Smooth muscle cell (in vitro differentiated cells): Measurements from ENCODE around the gene TMEM266. TPM values are rescaled to one million over a fixed set of nuclear protein-coding genes. Genes with fewer than 3 reads are reported as not detected.

Experiments used
- DNase-seq: peaks from one replicate; lab custom pipeline; 2025; ENCODE audit not compliant: unreplicated experiment; lab: John Stamatoyannopoulos, UW
- H2AFZ ChIP-seq: fragments of 200-600 bp; sonication (generic); 2 replicates; pipeline ENCODE4 v1.6.0; 2016; ENCODE audit warnings: antibody characterized with exemption, low read depth, mild to moderate bottlenecking
- H3F3A ChIP-seq: fragments of 200-600 bp; sonication (generic); 2 replicates; pipeline ENCODE4 v1.6.0; 2017; ENCODE audit warnings: antibody characterized with exemption, low read depth
- H3K27ac ChIP-seq: fragments of 200-600 bp; sonication (generic); 2 replicates; pipeline ENCODE4 v1.5.1; 2016; ENCODE audit warnings: low read depth, mild to moderate bottlenecking
- H3K27me3 ChIP-seq: fragments of 200-600 bp; sonication (generic); 2 replicates; pipeline ENCODE4 v1.6.1; 2016; ENCODE audit warnings: low read depth, mild to moderate bottlenecking
- H3K36me3 ChIP-seq: fragments of 200-600 bp; sonication (generic); 2 replicates; pipeline ENCODE4 v1.5.1; 2016; ENCODE audit warnings: low read depth
- H3K4me1 ChIP-seq: fragments of 200-600 bp; sonication (generic); 2 replicates; pipeline ENCODE4 v1.5.1; 2016; ENCODE audit warnings: low read depth
- H3K4me2 ChIP-seq: fragments of 200-600 bp; sonication (generic); 2 replicates; pipeline ENCODE4 v1.6.0; 2016; ENCODE audit warnings: mild to moderate bottlenecking
- H3K4me3 ChIP-seq: fragments of 200-600 bp; sonication (generic); 2 replicates; pipeline ENCODE4 v1.5.1; 2016; ENCODE audit warnings: mild to moderate bottlenecking
- H3K79me2 ChIP-seq: fragments of 200-600 bp; sonication (generic); 2 replicates; pipeline ENCODE4 v1.6.0; 2016; ENCODE audit warnings: low read depth, mild to moderate bottlenecking
- H3K9ac ChIP-seq: fragments of 200-600 bp; sonication (generic); 2 replicates; pipeline ENCODE4 v1.6.0; 2016; ENCODE audit warnings: low read depth
- H3K9me3 ChIP-seq: fragments of 200-600 bp; sonication (generic); replicated peaks from 2 replicates; pipeline ENCODE4 v1.5.1; 2016; ENCODE audit warnings: low read depth
- H4K20me1 ChIP-seq: fragments of 200-600 bp; sonication (generic); 2 replicates; pipeline ENCODE4 v1.6.0; 2016; ENCODE audit warnings: low read depth
- CTCF ChIP-seq: fragments of 200-600 bp; sonication (generic); IDR thresholded peaks from 2 replicates; pipeline ENCODE4 v1.5.1; 2017; ENCODE audit warnings: borderline replicate concordance, mild to moderate bottlenecking, antibody characterized with exemption; ENCODE audit not compliant: insufficient read depth, poor library complexity, severe bottlenecking
- WGBS: methylation state at CpG from one replicate; pipeline ENCODE4 v1.1.7; 2016; ENCODE audit warnings: low lambda C conversion rate; 5-methylcytosine and 5-hydroxymethylcytosine counted together
- polyA plus RNA-seq: library from polyadenylated mRNA; unstranded; fragments of >200 nt; fragmentation: Nextera tagmentation; extraction: Ambion mirVana; gene quantifications from 2 replicates; pipeline ENCODE4 v1.2.1, GENCODE V29; 2016
- total RNA-seq: library from RNA; depleted of rRNA; stranded (reverse); fragments of >200 nt; gene quantifications from 2 replicates; pipeline ENCODE4 v1.2.3, GENCODE V29; 2014

The TMEM266 gene
- total and polyA plus RNA-seq, 2 experiments from 2014 or later = 0.27 TPM; not detected in 1

DNA sequence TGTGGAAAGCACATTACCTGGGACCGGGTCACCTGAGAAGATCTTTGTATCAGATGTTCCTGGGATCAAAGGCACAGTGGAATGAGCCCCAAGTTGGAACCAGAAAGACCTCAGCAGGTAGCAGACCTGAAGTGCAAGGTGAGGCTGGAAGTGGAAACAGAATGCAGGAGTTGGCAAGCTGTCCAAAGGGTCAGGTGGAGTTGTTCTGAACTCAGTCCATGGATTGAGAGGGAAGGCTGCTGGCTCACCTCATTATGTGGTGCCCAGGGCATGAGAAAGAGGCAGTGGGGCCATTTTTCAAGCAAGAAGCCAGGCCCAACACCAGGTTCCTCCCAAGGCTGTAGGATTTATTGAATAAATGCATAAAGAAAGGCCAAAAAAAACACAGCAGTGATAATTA lies 49.3 kb downstream of the TMEM266 start:
- Histone ChIP-seq H3F3A (no peaks in the 10 kb centered on the region), H3K4me3 (no peak overlapping the region), H3K79me2 (no peaks in the 10 kb centered on the region), H4K20me1 (no peaks in the 10 kb centered on the region), H3K9me3 (no peaks in the 10 kb centered on the region), H3K4me1 (peaks cover 9% of the 10 kb centered on the region), H3K27me3 (no peaks in the 10 kb centered on the region), H3K4me2 (no peak overlapping the region), H3K27ac (no peak overlapping the region), H3K9ac (no peak overlapping the region), H3K36me3 (no peaks in the 10 kb centered on the region), H2AFZ (no peak overlapping the region)
- TF ChIP-seq CTCF = no peak
- 93% methylated on average over 1 of the region's 1 CpG for WGBS
- DNase-seq = no peak

- H3K79me2 ChIP-seq = no peaks in the 10 kb centered on the region
- no peak overlapping the region for H3K4me2 ChIP-seq
- peaks cover 5% of the 10 kb centered on the region for H3K4me1 ChIP-seq
- no peaks in the 10 kb centered on the region for H3F3A ChIP-seq
- no peak overlapping the region for H2AFZ ChIP-seq
- H3K27ac ChIP-seq = no peak overlapping the region
- no peak overlapping the region for H3K9ac ChIP-seq
- TF ChIP-seq CTCF = no peak
- no peak overlapping the region for H3K4me3 ChIP-seq
- no peaks in the 10 kb centered on the region for H4K20me1 ChIP-seq
- no peaks in the 10 kb centered on the region for H3K9me3 ChIP-seq
- 96% methylated on average over 3 of the region's 3 CpGs for WGBS
- no peak for DNase-seq
- no peaks in the 10 kb centered on the region for H3K36me3 ChIP-seq
- H3K27me3 ChIP-seq = no peaks in the 10 kb centered on the region
These were observed 54.8 kb downstream of the TMEM266 start for GRCh38 chr15:76114561-76114960.

GRCh38 chr15:76116138-76116885 lies 56.5 kb downstream of the TMEM266 start:
- no peaks in the 10 kb centered on the region for H3K9me3 ChIP-seq
- DNase-seq = no peak
- H3F3A ChIP-seq = no peaks in the 10 kb centered on the region
- no peak overlapping the region for H3K9ac ChIP-seq
- no peak overlapping the region for H3K27ac ChIP-seq
- H2AFZ ChIP-seq = peak overlapping the region; percentile 43
- no peak for TF ChIP-seq CTCF
- H4K20me1 ChIP-seq = no peaks in the 10 kb centered on the region
- no peaks in the 10 kb centered on the region for H3K79me2 ChIP-seq
- no peaks in the 10 kb centered on the region for H3K36me3 ChIP-seq
- H3K4me1 ChIP-seq = peaks cover 5% of the 10 kb centered on the region
- WGBS = 32% methylated on average over 15 of the region's 15 CpGs
- no peaks in the 10 kb centered on the region for H3K27me3 ChIP-seq
- H3K4me2 ChIP-seq = no peak overlapping the region
- no peak overlapping the region for H3K4me3 ChIP-seq

DNA sequence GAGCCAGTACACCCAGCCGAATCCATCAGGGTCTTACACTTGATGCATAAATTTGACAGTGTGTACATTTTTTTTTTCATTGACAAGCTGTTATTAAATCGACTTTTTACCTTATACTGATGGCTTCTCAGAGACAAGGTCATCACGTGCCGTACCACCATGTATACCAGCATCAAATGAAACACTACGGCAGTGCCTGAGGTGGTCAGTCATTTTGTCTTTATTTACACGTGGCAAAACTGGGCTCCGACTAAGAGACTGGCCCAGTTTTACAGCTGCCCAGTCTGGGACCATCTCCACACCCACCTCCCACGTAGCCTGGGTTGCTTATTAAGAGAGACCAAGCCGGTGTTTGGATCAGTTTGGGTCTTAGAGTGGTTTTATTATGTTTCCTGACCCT lies 57.4 kb downstream of the TMEM266 start:
- Histone ChIP-seq H2AFZ (no peak overlapping the region), H3K4me2 (no peak overlapping the region), H3F3A (no peaks in the 10 kb centered on the region), H3K27ac (no peak overlapping the region), H3K4me3 (no peak overlapping the region), H3K9ac (no peak overlapping the region), H3K36me3 (no peaks in the 10 kb centered on the region), H4K20me1 (no peaks in the 10 kb centered on the region), H3K4me1 (peaks cover 5% of the 10 kb centered on the region), H3K27me3 (no peaks in the 10 kb centered on the region), H3K9me3 (no peaks in the 10 kb centered on the region), H3K79me2 (no peaks in the 10 kb centered on the region)
- no peak for TF ChIP-seq CTCF
- DNase-seq = no peak
- 92% methylated on average over 9 of the region's 9 CpGs for WGBS
